Measurements from ENCODE around the gene PRDM4.

Gene PRDM4

DNA sequence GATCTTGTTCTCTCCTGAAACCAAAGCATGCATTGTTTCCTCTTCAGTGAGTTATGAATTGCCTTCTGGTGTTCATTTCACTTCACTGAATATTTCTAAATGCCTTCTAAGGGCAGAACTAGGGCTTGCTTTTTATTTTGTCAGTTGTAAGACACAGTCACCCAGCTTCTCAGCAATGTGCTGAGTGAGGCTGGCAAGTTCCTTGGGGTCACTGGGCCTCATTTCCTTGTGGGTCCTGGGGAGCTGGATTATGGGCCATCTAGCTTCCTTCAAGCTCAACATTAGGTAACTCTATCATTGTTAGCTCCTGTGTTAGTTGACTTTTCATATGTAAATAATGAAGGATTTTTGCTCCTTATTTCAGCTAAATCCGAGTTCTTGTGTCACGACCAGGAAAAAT, 27.3 kb upstream of the PRDM4 start:
- H3K9me3 ChIP-seq (ENCODE audit: control insufficient read depth in 2 of 2, low read length in 2 of 2), result no peaks in the 10 kb centered on the region
- no peak overlapping the region for H3K27ac ChIP-seq (ENCODE audit: low read depth in 2 of 2, low read length in 2 of 2)
- H3K4me3 ChIP-seq (ENCODE audit: low read length in 2 of 2), result no peak overlapping the region
- no peaks in the 10 kb centered on the region for H3K36me3 ChIP-seq (ENCODE audit: control insufficient read depth in 2 of 2, insufficient read depth in 2 of 2, low read length in 2 of 2)
- H3K9ac ChIP-seq (ENCODE audit: low read depth in 1 of 2, low read length in 2 of 2), result no peak overlapping the region
- no peaks in the 10 kb centered on the region for H3K27me3 ChIP-seq (ENCODE audit: control insufficient read depth in 2 of 2, insufficient read depth in 2 of 2, low read length in 2 of 2)
- no peaks in the 10 kb centered on the region for H3K4me1 ChIP-seq (ENCODE audit: control insufficient read depth in 2 of 2, insufficient read depth in 2 of 2, low read length in 2 of 2)

DNA sequence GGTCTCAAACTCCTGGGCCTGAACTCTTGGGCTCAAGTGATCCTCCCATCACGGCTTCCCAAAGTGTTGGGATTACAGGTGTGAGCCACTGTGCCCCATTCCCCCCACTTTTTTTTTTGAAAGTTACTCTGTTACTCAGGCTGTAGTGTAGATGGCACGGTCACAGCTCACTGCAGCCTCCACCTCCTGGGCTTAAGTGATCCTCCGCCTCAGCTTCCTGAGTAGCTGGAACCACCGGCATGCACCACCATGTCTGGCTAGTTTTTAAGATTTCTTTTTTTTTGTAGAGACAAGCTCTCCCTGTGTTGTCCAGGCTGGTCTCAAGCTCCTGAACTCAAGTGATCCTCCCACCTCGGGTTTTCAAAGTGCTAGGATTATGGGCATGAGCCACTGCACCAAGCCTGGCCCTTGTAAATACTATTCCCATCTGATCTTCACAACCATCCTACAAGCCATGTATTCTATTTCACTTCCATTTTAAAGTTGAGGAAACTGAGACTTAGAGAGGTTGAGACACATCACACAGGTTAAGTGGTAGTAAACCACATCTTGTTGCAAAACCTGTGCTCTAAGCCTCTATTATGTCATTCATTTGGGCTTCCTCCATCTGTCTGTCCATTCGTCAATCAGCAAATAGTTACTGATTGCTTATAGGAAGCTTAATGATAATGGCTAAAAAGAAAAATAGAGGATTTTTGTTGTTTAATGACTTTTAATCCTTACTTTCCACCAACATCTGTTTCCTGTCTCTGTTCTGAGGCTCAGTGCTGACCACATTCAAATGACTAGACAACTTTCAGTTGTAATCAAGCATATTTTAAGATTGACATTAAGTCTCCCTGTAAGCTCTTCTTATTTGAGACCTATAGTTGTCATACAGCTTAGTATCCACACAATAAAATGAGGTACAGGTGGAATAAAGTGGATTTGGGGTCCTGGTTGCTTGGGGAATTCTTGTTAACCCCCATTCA, 22.8 kb upstream of the PRDM4 start:
- Histone ChIP-seq H3K36me3 (ENCODE audit: control insufficient read depth in 2 of 2, insufficient read depth in 2 of 2, low read length in 2 of 2) (no peaks in the 10 kb centered on the region), H3K9ac (ENCODE audit: low read depth in 1 of 2, low read length in 2 of 2) (no peak overlapping the region), H3K27ac (ENCODE audit: low read depth in 2 of 2, low read length in 2 of 2) (no peak overlapping the region), H3K4me1 (ENCODE audit: control insufficient read depth in 2 of 2, insufficient read depth in 2 of 2, low read length in 2 of 2) (no peaks in the 10 kb centered on the region), H3K27me3 (ENCODE audit: control insufficient read depth in 2 of 2, insufficient read depth in 2 of 2, low read length in 2 of 2) (no peaks in the 10 kb centered on the region), H3K9me3 (ENCODE audit: control insufficient read depth in 2 of 2, low read length in 2 of 2) (no peaks in the 10 kb centered on the region), H3K4me3 (ENCODE audit: low read length in 2 of 2) (no peak overlapping the region)

DNA sequence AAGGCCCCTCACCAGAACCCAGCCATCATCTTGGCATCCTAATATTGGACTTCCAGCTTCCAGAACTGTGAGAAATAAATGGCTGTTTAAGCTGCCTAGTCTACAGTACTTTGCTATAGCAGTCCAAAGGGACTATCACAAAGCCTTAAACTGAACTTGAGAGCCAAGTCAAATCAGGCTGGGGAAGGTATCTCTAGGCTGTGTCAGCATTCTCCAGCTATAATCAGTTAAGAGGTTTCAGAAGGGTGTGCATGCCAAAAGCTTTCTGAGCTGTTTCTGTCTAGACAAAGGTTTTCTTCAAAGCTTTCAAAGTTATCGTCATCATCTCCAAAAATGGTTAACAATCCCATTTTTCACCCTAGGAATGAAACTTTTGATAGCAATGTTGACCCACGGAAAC, 21.1 kb upstream of the PRDM4 start:
- no peaks in the 10 kb centered on the region for H3K27me3 ChIP-seq (ENCODE audit: control insufficient read depth in 2 of 2, insufficient read depth in 2 of 2, low read length in 2 of 2)
- H3K36me3 ChIP-seq (ENCODE audit: control insufficient read depth in 2 of 2, insufficient read depth in 2 of 2, low read length in 2 of 2), result no peaks in the 10 kb centered on the region
- no peak overlapping the region for H3K27ac ChIP-seq (ENCODE audit: low read depth in 2 of 2, low read length in 2 of 2)
- H3K9ac ChIP-seq (ENCODE audit: low read depth in 1 of 2, low read length in 2 of 2), result no peak overlapping the region
- H3K9me3 ChIP-seq (ENCODE audit: control insufficient read depth in 2 of 2, low read length in 2 of 2), result no peaks in the 10 kb centered on the region
- no peaks in the 10 kb centered on the region for H3K4me1 ChIP-seq (ENCODE audit: control insufficient read depth in 2 of 2, insufficient read depth in 2 of 2, low read length in 2 of 2)
- no peak overlapping the region for H3K4me3 ChIP-seq (ENCODE audit: low read length in 2 of 2)

DNA sequence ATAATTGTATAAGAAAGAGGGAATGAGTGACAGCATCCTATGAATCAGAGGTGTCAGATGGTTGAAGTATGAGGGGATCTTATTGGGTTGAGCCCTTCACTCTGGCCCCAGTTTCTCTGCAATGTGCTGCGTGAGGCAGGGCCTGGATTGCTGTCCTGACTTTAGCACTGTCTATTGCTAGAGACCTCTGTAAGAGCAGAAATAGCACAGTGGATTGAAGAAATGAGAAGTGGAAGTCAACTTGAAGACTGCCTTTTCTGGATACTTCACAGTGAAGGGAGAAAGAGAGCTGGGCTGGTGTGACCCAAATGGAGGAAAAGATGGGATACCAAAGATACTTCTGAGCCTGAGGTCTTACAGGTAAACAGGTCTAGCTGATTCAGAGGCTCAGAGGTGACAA, 19.4 kb upstream of the PRDM4 start:
- Histone ChIP-seq H3K9ac (ENCODE audit: low read depth in 1 of 2, low read length in 2 of 2) (no peak overlapping the region), H3K36me3 (ENCODE audit: control insufficient read depth in 2 of 2, insufficient read depth in 2 of 2, low read length in 2 of 2) (no peaks in the 10 kb centered on the region), H3K4me3 (ENCODE audit: low read length in 2 of 2) (no peak overlapping the region), H3K9me3 (ENCODE audit: control insufficient read depth in 2 of 2, low read length in 2 of 2) (no peaks in the 10 kb centered on the region), H3K27ac (ENCODE audit: low read depth in 2 of 2, low read length in 2 of 2) (no peak overlapping the region), H3K27me3 (ENCODE audit: control insufficient read depth in 2 of 2, insufficient read depth in 2 of 2, low read length in 2 of 2) (peaks cover 3 to 5% of the 10 kb centered on the region in 2 donors), H3K4me1 (ENCODE audit: control insufficient read depth in 2 of 2, insufficient read depth in 2 of 2, low read length in 2 of 2) (no peaks in the 10 kb centered on the region)

DNA sequence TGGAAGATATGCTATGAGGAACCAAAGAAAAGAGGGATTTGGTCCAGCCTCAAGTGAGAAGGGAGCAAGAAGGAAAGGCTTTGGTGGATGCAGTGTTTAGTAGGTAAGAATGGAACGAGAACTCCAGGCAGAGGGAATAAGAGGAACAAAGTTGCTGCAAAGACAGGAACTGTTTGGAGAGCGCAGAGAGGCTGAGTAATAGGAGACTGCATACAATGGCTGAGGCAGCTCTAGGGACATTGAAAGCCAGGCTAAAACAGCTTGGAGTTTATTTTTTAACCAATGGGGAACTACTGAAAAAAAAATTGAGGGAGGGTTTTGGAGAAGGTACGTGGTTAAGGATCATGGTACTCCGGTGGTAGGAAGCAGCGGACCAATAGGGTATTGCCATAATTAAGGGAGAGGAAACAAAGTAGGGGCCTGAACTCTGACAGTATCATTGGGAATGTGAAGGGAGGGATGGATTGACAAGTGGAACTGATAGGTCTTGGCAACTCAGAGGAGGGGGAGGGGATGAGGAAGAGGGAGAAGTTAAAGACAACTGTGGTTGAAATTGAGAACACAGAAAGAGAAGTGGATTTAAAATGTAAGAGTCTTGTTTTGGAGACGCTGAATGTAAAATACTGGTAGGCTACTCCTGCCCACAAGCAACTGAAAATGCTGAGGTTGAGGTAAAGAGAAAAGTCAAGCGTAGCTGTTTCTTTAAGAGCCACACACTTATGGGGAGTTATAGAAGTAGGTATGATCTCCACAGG, 18.3 kb upstream of the PRDM4 start:
- no peak overlapping the region for H3K9ac ChIP-seq (ENCODE audit: low read depth in 1 of 2, low read length in 2 of 2)
- no peak overlapping the region for H3K4me3 ChIP-seq (ENCODE audit: low read length in 2 of 2)
- no peaks in the 10 kb centered on the region for H3K36me3 ChIP-seq (ENCODE audit: control insufficient read depth in 2 of 2, insufficient read depth in 2 of 2, low read length in 2 of 2)
- no peaks in the 10 kb centered on the region for H3K4me1 ChIP-seq (ENCODE audit: control insufficient read depth in 2 of 2, insufficient read depth in 2 of 2, low read length in 2 of 2)
- H3K9me3 ChIP-seq (ENCODE audit: control insufficient read depth in 2 of 2, low read length in 2 of 2), result no peaks in the 10 kb centered on the region
- peaks cover 5 to 12% of the 10 kb centered on the region in 2 donors for H3K27me3 ChIP-seq (ENCODE audit: control insufficient read depth in 2 of 2, insufficient read depth in 2 of 2, low read length in 2 of 2)
- H3K27ac ChIP-seq (ENCODE audit: low read depth in 2 of 2, low read length in 2 of 2), result peak overlapping the region in 1 of 2 donors; percentile 1

DNA sequence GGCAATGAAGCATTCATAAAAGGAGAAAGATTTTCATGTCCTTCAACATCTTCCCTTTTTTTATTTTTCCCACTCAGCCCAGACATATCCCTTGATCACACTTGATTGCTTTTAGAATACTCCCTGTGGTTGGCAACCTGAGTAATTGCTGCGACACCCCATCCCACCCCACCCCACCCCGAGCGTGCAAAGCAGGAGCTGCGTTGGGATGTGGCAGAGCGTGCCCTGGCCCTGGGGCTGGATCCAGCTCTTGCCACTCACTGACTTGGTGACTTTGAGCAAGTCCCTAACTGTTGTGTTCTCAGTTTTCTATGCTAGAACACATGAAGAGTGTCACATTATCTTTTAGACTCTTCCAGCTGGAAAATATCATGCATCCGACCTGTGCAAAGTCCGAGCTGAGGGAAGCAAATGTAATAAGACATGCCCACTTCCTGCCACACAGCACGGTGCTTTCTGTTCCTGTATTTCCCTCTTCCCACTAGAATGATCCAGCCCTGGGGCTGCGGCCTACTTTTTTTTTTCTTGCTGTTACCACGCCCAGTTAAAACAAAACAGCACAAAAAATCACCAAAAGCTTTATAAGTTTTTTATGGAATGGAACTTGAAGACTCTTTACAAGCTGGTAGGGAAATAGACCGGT, 17.6 kb upstream of the PRDM4 start:
- H3K4me3 ChIP-seq (ENCODE audit: low read length in 2 of 2), result peak overlapping the region in 1 of 2 donors; percentile 1
- no peak overlapping the region for H3K9ac ChIP-seq (ENCODE audit: low read depth in 1 of 2, low read length in 2 of 2)
- no peaks in the 10 kb centered on the region for H3K36me3 ChIP-seq (ENCODE audit: control insufficient read depth in 2 of 2, insufficient read depth in 2 of 2, low read length in 2 of 2)
- H3K9me3 ChIP-seq (ENCODE audit: control insufficient read depth in 2 of 2, low read length in 2 of 2), result no peaks in the 10 kb centered on the region
- H3K4me1 ChIP-seq (ENCODE audit: control insufficient read depth in 2 of 2, insufficient read depth in 2 of 2, low read length in 2 of 2), result no peaks in the 10 kb centered on the region
- H3K27me3 ChIP-seq (ENCODE audit: control insufficient read depth in 2 of 2, insufficient read depth in 2 of 2, low read length in 2 of 2), result peaks cover 11 to 17% of the 10 kb centered on the region in 2 donors
- no peak overlapping the region for H3K27ac ChIP-seq (ENCODE audit: low read depth in 2 of 2, low read length in 2 of 2)

DNA sequence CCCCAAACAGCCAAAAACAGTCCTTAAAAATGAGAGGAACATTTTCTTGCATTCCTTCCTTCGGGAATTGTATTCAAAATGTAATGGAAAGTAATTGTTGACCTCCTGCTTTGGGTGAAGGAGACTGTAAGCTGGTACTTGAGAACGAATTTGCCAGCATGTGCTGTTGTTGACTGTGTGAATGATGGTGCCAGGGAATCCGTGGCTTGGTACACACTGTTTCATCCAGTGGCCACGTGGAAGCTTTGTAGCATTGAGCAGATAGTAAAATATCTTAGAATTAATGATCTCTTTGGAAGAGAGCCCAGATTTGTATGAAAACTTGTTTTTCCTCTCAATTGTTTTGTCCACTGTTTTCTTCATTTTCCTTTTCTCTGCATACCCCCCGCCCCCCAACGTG, 15.2 kb upstream of the PRDM4 start:
- Histone ChIP-seq H3K27ac (ENCODE audit: low read depth in 2 of 2, low read length in 2 of 2) (no peak overlapping the region), H3K9ac (ENCODE audit: low read depth in 1 of 2, low read length in 2 of 2) (no peak overlapping the region), H3K36me3 (ENCODE audit: control insufficient read depth in 2 of 2, insufficient read depth in 2 of 2, low read length in 2 of 2) (no peaks in the 10 kb centered on the region), H3K9me3 (ENCODE audit: control insufficient read depth in 2 of 2, low read length in 2 of 2) (no peaks in the 10 kb centered on the region), H3K4me3 (ENCODE audit: low read length in 2 of 2) (no peak overlapping the region), H3K4me1 (ENCODE audit: control insufficient read depth in 2 of 2, insufficient read depth in 2 of 2, low read length in 2 of 2) (no peaks in the 10 kb centered on the region), H3K27me3 (ENCODE audit: control insufficient read depth in 2 of 2, insufficient read depth in 2 of 2, low read length in 2 of 2) (peaks cover 11 to 17% of the 10 kb centered on the region in 2 donors)

DNA sequence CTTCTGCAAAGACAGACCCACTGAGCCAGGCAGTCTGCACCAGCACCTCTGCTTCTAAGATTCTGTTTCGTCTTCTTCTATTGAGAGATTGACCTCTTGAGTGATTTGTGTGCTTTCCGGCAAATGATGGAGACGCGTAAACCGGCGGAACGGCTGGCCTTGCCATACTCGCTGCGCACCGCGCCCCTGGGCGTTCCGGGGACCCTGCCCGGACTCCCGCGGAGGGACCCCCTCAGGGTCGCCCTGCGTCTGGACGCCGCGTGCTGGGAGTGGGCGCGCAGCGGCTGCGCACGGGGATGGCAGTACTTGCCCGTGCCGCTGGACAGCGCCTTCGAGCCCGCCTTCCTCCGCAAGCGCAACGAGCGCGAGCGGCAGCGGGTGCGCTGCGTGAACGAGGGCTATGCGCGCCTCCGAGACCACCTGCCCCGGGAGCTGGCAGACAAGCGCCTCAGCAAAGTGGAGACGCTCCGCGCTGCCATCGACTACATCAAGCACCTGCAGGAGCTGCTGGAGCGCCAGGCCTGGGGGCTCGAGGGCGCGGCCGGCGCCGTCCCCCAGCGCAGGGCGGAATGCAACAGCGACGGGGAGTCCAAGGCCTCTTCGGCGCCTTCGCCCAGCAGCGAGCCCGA, 14.3 kb upstream of the PRDM4 start:
- no peak overlapping the region for H3K4me3 ChIP-seq (ENCODE audit: low read length in 2 of 2)
- no peak overlapping the region for H3K9ac ChIP-seq (ENCODE audit: low read depth in 1 of 2, low read length in 2 of 2)

DNA sequence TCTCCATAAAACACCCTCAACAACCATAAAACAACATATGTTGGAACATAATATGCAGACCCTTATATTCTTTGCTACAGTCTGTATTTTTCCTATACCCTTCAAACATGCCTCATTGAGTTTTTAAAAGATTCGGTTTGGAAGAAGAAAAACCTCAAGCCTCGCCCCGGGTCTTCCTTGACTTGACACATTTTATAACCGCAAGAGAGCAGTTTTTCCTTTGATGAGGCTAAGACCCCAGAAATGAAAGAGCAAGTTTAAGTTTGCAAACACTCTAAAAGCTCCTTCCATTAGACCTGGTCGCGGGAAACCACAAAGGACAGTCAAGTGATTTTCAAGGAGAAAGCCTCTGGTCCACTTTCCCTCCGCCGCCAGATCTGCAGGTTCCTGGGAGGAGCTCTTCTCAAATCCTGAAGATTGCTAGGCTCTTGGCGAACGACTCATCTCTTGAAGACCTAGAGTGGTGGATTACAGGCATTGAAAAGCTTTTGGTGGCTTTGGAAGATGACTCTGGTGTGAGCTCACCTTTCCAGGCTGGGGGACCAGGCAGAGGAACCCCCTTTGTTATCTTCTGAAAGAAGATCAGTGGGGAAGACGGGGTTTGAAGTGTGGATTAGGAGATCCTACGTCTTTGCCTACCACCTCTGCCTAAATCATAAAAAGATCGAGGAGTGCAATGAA, 13.6 kb upstream of the PRDM4 start, which contains the start of gene ASCL4:
TSS of gene ASCL4 (plus strand) at position 356 of the 681 bp plus-strand sequence. CDS start 515 bp downstream, outside the sequence.
- no peak within 1 kb of the TSS for H3K27ac ChIP-seq (ENCODE audit: low read depth in 2 of 2, low read length in 2 of 2)
- no peaks in the 10 kb centered on the region for H3K9me3 ChIP-seq (ENCODE audit: control insufficient read depth in 2 of 2, low read length in 2 of 2)
- no peaks in the 10 kb centered on the region for H3K4me1 ChIP-seq (ENCODE audit: control insufficient read depth in 2 of 2, insufficient read depth in 2 of 2, low read length in 2 of 2)
- no peak within 1 kb of the TSS for H3K4me3 ChIP-seq (ENCODE audit: low read length in 2 of 2)
- no peak within 1 kb of the TSS for H3K9ac ChIP-seq (ENCODE audit: low read depth in 1 of 2, low read length in 2 of 2)
- H3K36me3 ChIP-seq (ENCODE audit: control insufficient read depth in 2 of 2, insufficient read depth in 2 of 2, low read length in 2 of 2), result no peaks in the 10 kb centered on the region
- H3K27me3 ChIP-seq (ENCODE audit: control insufficient read depth in 2 of 2, insufficient read depth in 2 of 2, low read length in 2 of 2), result peaks cover 11 to 17% of the 10 kb centered on the region in 2 donors

More for the DNA sequence above, 14.3 kb upstream of the PRDM4 start:
- Histone ChIP-seq H3K36me3 (ENCODE audit: control insufficient read depth in 2 of 2, insufficient read depth in 2 of 2, low read length in 2 of 2) (no peaks in the 10 kb centered on the region), H3K27ac (ENCODE audit: low read depth in 2 of 2, low read length in 2 of 2) (no peak overlapping the region), H3K27me3 (ENCODE audit: control insufficient read depth in 2 of 2, insufficient read depth in 2 of 2, low read length in 2 of 2) (peaks cover 11 to 17% of the 10 kb centered on the region in 2 donors), H3K4me1 (ENCODE audit: control insufficient read depth in 2 of 2, insufficient read depth in 2 of 2, low read length in 2 of 2) (no peaks in the 10 kb centered on the region), H3K9me3 (ENCODE audit: control insufficient read depth in 2 of 2, low read length in 2 of 2) (no peaks in the 10 kb centered on the region)
